H1 (cell line): ENCODE measurements around the gene PEX6. TPM values are rescaled to one million over a fixed set of nuclear protein-coding genes. Genes with fewer than 3 reads are reported as not detected.

Experiments used
- CTCF ChIA-PET: fragments of 300-600 bp; sonication (Branson Sonifier 250); formaldehyde crosslinking; loops from one replicate; lab custom pipeline; 2021; ENCODE audit not compliant: partially characterized antibody; lab: Charles Lee
- POLR2A ChIA-PET: fragments of 300-600 bp; sonication (Branson Sonifier 250); formaldehyde crosslinking; loops from one replicate; lab custom pipeline; 2021; ENCODE audit warnings: inconsistent platforms; ENCODE audit not compliant: partially characterized antibody; lab: Charles Lee
- DNase-seq, 2 experiments: peaks; one replicate each; pipeline versions ENCODE4 v3.0.0 to v3.0.0-alpha.2; 2010 to 2022; ENCODE audit warnings: low spot score in 2 of 2, low read depth in 1 of 2, mixed read lengths in 1 of 2
- FAIRE-seq: peaks from 2 replicates; lab custom pipeline; 2011; peaks lifted over from hg19 to GRCh38; lab: Jason Lieb, UNC
- H2AFZ ChIP-seq: 2 replicates; pipeline ENCODE4 v1.8.1; 2012; ENCODE audit warnings: low read length, inconsistent platforms
- H2AK5ac ChIP-seq: 2 replicates; pipeline ENCODE4 v1.6.1; 2013; ENCODE audit warnings: low read depth, low read length
- H2BK120ac ChIP-seq: replicated peaks from 2 replicates; pipeline ENCODE3; 2013; ENCODE audit warnings: low read depth, low read length, inconsistent platforms
- H2BK12ac ChIP-seq: 2 replicates; pipeline ENCODE4 v1.6.1; 2013; ENCODE audit warnings: low read depth, low read length
- H2BK15ac ChIP-seq: 2 replicates; pipeline ENCODE4 v1.6.1; 2013; ENCODE audit warnings: low read length
- H2BK20ac ChIP-seq: 2 replicates; pipeline ENCODE4 v1.6.1; 2013; ENCODE audit warnings: low read length
- H2BK5ac ChIP-seq: 2 replicates; pipeline ENCODE4 v1.6.1; 2013; ENCODE audit warnings: low read depth, low read length
- H3K14ac ChIP-seq: 2 replicates; pipeline ENCODE4 v1.6.1; 2013; ENCODE audit warnings: inconsistent platforms; ENCODE audit not compliant: insufficient read length
- H3K18ac ChIP-seq: 2 replicates; pipeline ENCODE4 v1.6.1; 2013; ENCODE audit warnings: low read length; ENCODE audit errors: extremely low read depth
- H3K23ac ChIP-seq: 2 replicates; pipeline ENCODE4 v1.6.1; 2013; ENCODE audit warnings: inconsistent platforms; ENCODE audit not compliant: insufficient read length
- H3K23me2 ChIP-seq: 2 replicates; pipeline ENCODE4 v1.6.1; 2013; ENCODE audit warnings: low read depth, low read length
- H3K27ac ChIP-seq: 2 replicates; pipeline ENCODE4 v1.6.1; 2011; ENCODE audit warnings: low read depth, low read length, inconsistent platforms
- H3K27me3 ChIP-seq, 4 experiments: replicated peaks in 1 of 4; 1 replicate in 1 of 4; 2 replicates in 3 of 4; pipeline versions ENCODE4 v1.6.1 to v1.8.1; 2011 to 2013; ENCODE audit warnings: low read length in 3 of 4, mild to moderate bottlenecking in 3 of 4, inconsistent platforms in 2 of 4, mixed read lengths in 2 of 4, moderate library complexity in 1 of 4; ENCODE audit not compliant: control insufficient read depth in 3 of 4, insufficient read depth in 3 of 4; ENCODE audit errors: extremely low read depth in 1 of 4
- H3K36me3 ChIP-seq, 4 experiments: 2 replicates each; pipeline versions ENCODE4 v1.6.1 to v1.8.1; 2011 to 2013; ENCODE audit warnings: mild to moderate bottlenecking in 4 of 4, low read length in 3 of 4, moderate library complexity in 2 of 4, control low read depth in 1 of 4, inconsistent platforms in 1 of 4; ENCODE audit not compliant: insufficient read depth in 4 of 4, control insufficient read depth in 2 of 4
- H3K4ac ChIP-seq: replicated peaks from 2 replicates; pipeline ENCODE3; 2013; ENCODE audit warnings: low read length, low read depth, mixed read lengths, inconsistent platforms; ENCODE audit not compliant: insufficient read length
- H3K4me1 ChIP-seq, 4 experiments: replicated peaks in 1 of 4; 1 replicate in 1 of 4; 2 replicates in 3 of 4; pipeline versions ENCODE4 v1.6.1 to v1.8.1; 2011 to 2013; ENCODE audit warnings: low read length in 3 of 4, inconsistent platforms in 2 of 4, mixed read lengths in 1 of 4; ENCODE audit not compliant: insufficient read depth in 4 of 4, control insufficient read depth in 3 of 4
- H3K4me2 ChIP-seq, 2 experiments: 2 replicates each; pipeline versions ENCODE4 v1.6.1 to v1.8.1; 2011 to 2013; ENCODE audit warnings: low read depth in 2 of 2, low read length in 2 of 2, control low read depth in 1 of 2, inconsistent platforms in 1 of 2, mild to moderate bottlenecking in 1 of 2; ENCODE audit not compliant: insufficient read depth in 1 of 2
- H3K4me3 ChIP-seq, 4 experiments: fragments of 200-600, 300-600 bp in 1 of 4; sonication (generic), shearing (Covaris generic), sonication (Bioruptor Twin) in 1 of 4; 2 replicates each; pipeline versions ENCODE4 v1.5.1 to v1.8.1; 2011 to 2016; ENCODE audit warnings: low read length in 4 of 4, low read depth in 3 of 4, control low read depth in 2 of 4, inconsistent platforms in 2 of 4, mild to moderate bottlenecking in 2 of 4, mixed read lengths in 1 of 4, moderate library complexity in 1 of 4; ENCODE audit not compliant: insufficient read depth in 2 of 4; ENCODE audit errors: extremely low read depth in 1 of 4
- H3K56ac ChIP-seq: replicated peaks from 2 replicates; pipeline ENCODE3; 2013; ENCODE audit warnings: low read depth, mild to moderate bottlenecking, mixed read lengths, low read length, inconsistent platforms; ENCODE audit not compliant: insufficient read length
- H3K79me1 ChIP-seq: 2 replicates; pipeline ENCODE4 v1.6.1; 2013; ENCODE audit warnings: low read depth, low read length, control low read depth
- H3K79me2 ChIP-seq, 2 experiments: 2 replicates each; pipeline versions ENCODE4 v1.6.1 to v1.8.1; 2012 to 2013; ENCODE audit warnings: low read length in 2 of 2, mild to moderate bottlenecking in 2 of 2, inconsistent platforms in 1 of 2; ENCODE audit not compliant: insufficient read depth in 2 of 2, control insufficient read depth in 1 of 2
- H3K9ac ChIP-seq, 4 experiments: replicated peaks in 1 of 4; 1 replicate in 1 of 4; 2 replicates in 3 of 4; pipeline versions ENCODE4 v1.6.1 to v1.8.1; 2011 to 2013; ENCODE audit warnings: low read depth in 3 of 4, low read length in 3 of 4, control low read depth in 2 of 4, mild to moderate bottlenecking in 2 of 4, moderate library complexity in 2 of 4, inconsistent platforms in 1 of 4; ENCODE audit errors: extremely low read depth in 1 of 4
- H3K9me3 ChIP-seq, 2 experiments: 2 replicates each; pipeline versions ENCODE4 v1.6.1 to v1.8.1; 2012 to 2013; ENCODE audit warnings: mild to moderate bottlenecking in 2 of 2, moderate library complexity in 2 of 2, control low read depth in 1 of 2, inconsistent platforms in 1 of 2, low read depth in 1 of 2, low read length in 1 of 2, mixed read lengths in 1 of 2; ENCODE audit not compliant: insufficient read depth in 2 of 2
- H4K20me1 ChIP-seq, 2 experiments: replicated peaks in 1 of 2; 2 replicates each; pipeline versions ENCODE3 to v1.8.1; 2011 to 2013; ENCODE audit warnings: inconsistent platforms in 2 of 2, low read length in 2 of 2, mild to moderate bottlenecking in 1 of 2; ENCODE audit not compliant: insufficient read depth in 2 of 2, control insufficient read depth in 1 of 2
- H4K5ac ChIP-seq: 2 replicates; pipeline ENCODE4 v1.6.1; 2013; ENCODE audit warnings: low read length, low read depth, mixed read lengths, inconsistent platforms; ENCODE audit not compliant: insufficient read length
- H4K8ac ChIP-seq: 2 replicates; pipeline ENCODE4 v1.8.0; 2013; ENCODE audit warnings: mild to moderate bottlenecking, moderate library complexity, low read length, inconsistent platforms; ENCODE audit not compliant: insufficient read depth; ENCODE audit errors: extremely low read depth
- H4K91ac ChIP-seq: replicated peaks from 2 replicates; pipeline ENCODE3; 2013; ENCODE audit warnings: low read length, mixed read lengths, inconsistent platforms; ENCODE audit not compliant: insufficient read length
- RAD21 ChIP-seq, 2 experiments: IDR thresholded peaks in 1 of 2; conservative IDR thresholded peaks in 1 of 2; 2 replicates each; pipeline ENCODE4 v1.6.1; 2011; ENCODE audit warnings: low read depth in 2 of 2, low read length in 2 of 2, improper control_type of control experiment in 1 of 2, inconsistent platforms in 1 of 2, mild to moderate bottlenecking in 1 of 2, moderate library complexity in 1 of 2
- RBBP5 ChIP-seq: IDR thresholded peaks from 2 replicates; pipeline ENCODE4 v1.7.1; 2012; ENCODE audit warnings: low read depth, mild to moderate bottlenecking, inconsistent platforms, low read length, moderate library complexity, borderline replicate concordance
- WGBS, 2 experiments: shearing (Covaris generic) in 1 of 2; methylation state at CpG; one replicate each; pipeline versions ENCODE4 v1.1.6 to v1.1.7; 2013 to 2015; ENCODE audit warnings: low lambda C conversion rate in 2 of 2, mixed read lengths in 2 of 2, inconsistent platforms in 1 of 2, low coverage in 1 of 2, missing lambda C conversion rate in 1 of 2; ENCODE audit not compliant: insufficient replicate concordance in 2 of 2, insufficient coverage in 1 of 2, insufficient read length in 1 of 2; ENCODE audit errors: extremely low coverage in 1 of 2, missing lambda C conversion rate in 1 of 2; 5-methylcytosine and 5-hydroxymethylcytosine counted together
- polyA plus RNA-seq, 7 experiments: library from polyadenylated mRNA; depleted of rRNA in 3 of 7; stranded (reverse) in 5 of 7; unstranded in 2 of 7; fragments of >200 nt in 5 of 7; fragments of 200-250 nt in 2 of 7; gene quantifications; 1 replicate in 5 of 7; 2 replicates in 1 of 7; 4 replicates in 1 of 7; pipeline versions ENCODE4 v1.2.1 to v1.2.3, GENCODE V29; 2011 to 2013; ENCODE audit warnings: missing spikeins in 2 of 7, mixed read lengths in 2 of 7
- total RNA-seq: library from RNA; stranded (reverse); fragmentation: NEBNext Ultra II Directional; extraction: Animal tissue kit (Norgen Biotek cat#: 25700); gene quantifications from 2 replicates; pipeline ENCODE4 v1.2.1, GENCODE V29; 2021

PEX6 gene
- total and polyA plus RNA-seq, 2 of the 8 experiments (the other 6 are each of a cell fraction or from before 2014, with no cell fraction given), result 6.4 to 12.5 TPM

DNA sequence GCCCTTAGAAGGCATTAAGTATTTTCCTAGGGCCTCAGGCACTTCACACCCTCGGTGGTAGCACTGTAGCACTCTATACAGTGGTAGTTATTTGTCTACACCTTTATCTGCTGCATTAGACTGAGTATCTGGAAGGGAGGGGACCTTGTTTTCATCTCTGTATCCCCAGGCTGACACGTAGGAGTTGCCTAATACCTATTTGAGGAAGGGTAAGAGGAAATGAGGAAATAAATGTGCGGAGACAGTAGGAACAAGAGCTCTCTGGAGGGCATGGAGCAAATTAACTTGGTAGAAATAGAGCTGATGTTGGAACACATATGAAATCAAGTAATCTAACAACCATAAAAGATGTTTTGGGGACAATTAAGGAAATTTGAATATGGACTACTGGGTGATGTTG, 45.8 kb downstream of the PEX6 start:
- H3K27me3 ChIP-seq, result no peaks in the 10 kb centered on the region
- no peak overlapping the region for H3K4me3 ChIP-seq
- H2BK120ac ChIP-seq, result no peak overlapping the region
- H4K8ac ChIP-seq, result no peak overlapping the region
- H3K4ac ChIP-seq, result no peak overlapping the region
- WGBS, 2 experiments, result 73% methylated on average over 3 of the region's 3 CpGs; no CpG with 5 or more reads in 1 of the 2 experiments
- peaks cover 0 to 5% of the 10 kb centered on the region in 2 experiments for H4K20me1 ChIP-seq
- no peak overlapping the region for H3K23ac ChIP-seq
- H3K79me2 ChIP-seq, result peaks cover 0 to 48% of the 10 kb centered on the region in 2 experiments; a peak in 3 of 4 replicates
- peaks cover 0 to 4% (median 2%) of the 10 kb centered on the region in 4 experiments; a peak in 3 of 7 replicates for H3K4me1 ChIP-seq
- H2BK15ac ChIP-seq, result no peak overlapping the region
- no peak overlapping the region for H4K5ac ChIP-seq
- H2AK5ac ChIP-seq, result no peak overlapping the region
- POLR2A ChIA-PET, result interaction anchor here (1.1 to 1.2 kb wide), 2 partner anchors 22 to 50 kb away, joined by 3 to 8 read pairs; no protein-coding TSS in a partner anchor
- peaks cover 8% of the 10 kb centered on the region for H3K23me2 ChIP-seq
- no peak for FAIRE-seq
- no peaks in the 10 kb centered on the region for H3K9me3 ChIP-seq
- no peak overlapping the region for H2BK12ac ChIP-seq
- H3K9ac ChIP-seq, result no peak overlapping the region
- no peak overlapping the region for H4K91ac ChIP-seq
- H3K18ac ChIP-seq, result no peak overlapping the region
- CTCF ChIA-PET, result interaction anchor here (0.5 to 1.3 kb wide), 4 partner anchors 8 to 23 kb away, joined by 3 read pairs; partner anchors contain the start of gene PTCRA
- no peak overlapping the region for H3K14ac ChIP-seq
- no peak overlapping the region for H3K56ac ChIP-seq
- H3K27ac ChIP-seq, result no peak overlapping the region
- H2BK20ac ChIP-seq, result no peak overlapping the region
- no peak overlapping the region for H2AFZ ChIP-seq
- H3K4me2 ChIP-seq, result no peak overlapping the region
- H2BK5ac ChIP-seq, result no peak overlapping the region
- H3K79me1 ChIP-seq, result peaks cover 13% of the 10 kb centered on the region; the same call in 1 of the 2 replicates
- H3K36me3 ChIP-seq, result peaks cover 3 to 45% (median 23%) of the 10 kb centered on the region in 4 experiments; a peak in 7 of 8 replicates
- DNase-seq, result no peak
- TF ChIP-seq RAD21 (IDR thresholded peaks at IDR 0.05 in 1 of 2, conservative IDR thresholded peaks at IDR 0.05 in 1 of 2; ENCODE audit: low read depth in 2 of 2, low read length in 2 of 2) (no peak), RBBP5 (no peak)
